Naive thymus-derived CD4-positive, alpha-beta T cell (primary cell): ENCODE results near the gene ADAR. TPM values are rescaled to one million over a fixed set of nuclear protein-coding genes. Genes with fewer than 3 reads are reported as not detected.

Experiments
- ATAC-seq: fragments of 150-1000 bp; cut with Tn5 transposase; 2 replicates; pipeline ENCODE4 v1.10.0; 2021; ENCODE audit warnings: mild to moderate bottlenecking, moderate library complexity
- CTCF ChIA-PET: fragments of 350-600 bp; sonication (Branson Sonifier 250); formaldehyde crosslinking; loops from one replicate; lab custom pipeline; 2021; ENCODE audit warnings: antibody characterized with exemption; lab: Charles Lee
- POLR2A ChIA-PET: fragments of 350-600 bp; sonication (Branson Sonifier 250); formaldehyde crosslinking; loops from one replicate; lab custom pipeline; 2021; ENCODE audit warnings: antibody characterized with exemption, inconsistent platforms; lab: Charles Lee
- DNase-seq, 9 donors: peaks; one replicate each; pipeline versions ENCODE4 v3.0.0 to v3.0.0-alpha.2; 2020 to 2022; ENCODE audit warnings: mixed read lengths in 1 of 9
- H3K27ac ChIP-seq: one replicate; pipeline ENCODE4 v1.7.0; 2013; ENCODE audit warnings: mild to moderate bottlenecking, low read depth, low read length, moderate library complexity
- H3K27me3 ChIP-seq, 2 donors: one replicate each; pipeline ENCODE4 v1.7.0; 2013; ENCODE audit warnings: low read length in 2 of 2, mild to moderate bottlenecking in 2 of 2, moderate library complexity in 2 of 2; ENCODE audit not compliant: control insufficient read depth in 2 of 2, insufficient read depth in 2 of 2
- H3K36me3 ChIP-seq, 3 experiments: 1 replicate in 2 of 3; 2 replicates in 1 of 3; pipeline ENCODE4 v1.7.0; 2013; ENCODE audit warnings: low read length in 3 of 3, mild to moderate bottlenecking in 3 of 3, moderate library complexity in 1 of 3; ENCODE audit not compliant: insufficient read depth in 3 of 3, control insufficient read depth in 2 of 3
- H3K4me1 ChIP-seq, 2 donors: one replicate each; pipeline ENCODE4 v1.7.0; 2013; ENCODE audit warnings: low read length in 2 of 2, mild to moderate bottlenecking in 2 of 2, moderate library complexity in 1 of 2; ENCODE audit not compliant: control insufficient read depth in 2 of 2, insufficient read depth in 2 of 2
- H3K4me3 ChIP-seq: 2 replicates; pipeline ENCODE4 v1.7.0; 2013; ENCODE audit warnings: mild to moderate bottlenecking, low read length
- H3K9me3 ChIP-seq, 3 experiments: 1 replicate in 2 of 3; 2 replicates in 1 of 3; pipeline ENCODE4 v1.7.0; 2013; ENCODE audit warnings: low read length in 3 of 3; ENCODE audit not compliant: control insufficient read depth in 2 of 3
- H3K27ac Mint-ChIP-seq, 9 donors: one replicate each; pipeline ENCODE4 v1.8.0; 2020 to 2022; ENCODE audit warnings: mixed read lengths in 9 of 9, mild to moderate bottlenecking in 8 of 9, moderate library complexity in 5 of 9, inconsistent platforms in 2 of 9
- H3K27me3 Mint-ChIP-seq, 5 donors: one replicate each; pipeline ENCODE4 v1.8.0; 2021 to 2022; ENCODE audit warnings: mixed read lengths in 5 of 5, mild to moderate bottlenecking in 1 of 5
- H3K36me3 Mint-ChIP-seq, 5 donors: one replicate each; pipeline ENCODE4 v1.8.0; 2020 to 2022; ENCODE audit warnings: mixed read lengths in 5 of 5, mild to moderate bottlenecking in 3 of 5, inconsistent platforms in 1 of 5
- H3K4me1 Mint-ChIP-seq, 7 donors: one replicate each; pipeline ENCODE4 v1.8.0; 2020 to 2022; ENCODE audit warnings: mixed read lengths in 7 of 7, mild to moderate bottlenecking in 3 of 7, inconsistent platforms in 1 of 7
- H3K4me3 Mint-ChIP-seq, 10 donors: one replicate each; pipeline ENCODE4 v1.8.0; 2020 to 2022; ENCODE audit warnings: mild to moderate bottlenecking in 10 of 10, mixed read lengths in 10 of 10, moderate library complexity in 6 of 10, inconsistent platforms in 2 of 10
- H3K9me3 Mint-ChIP-seq, 11 donors: one replicate each; pipeline ENCODE4 v1.8.0; 2020 to 2022; ENCODE audit warnings: mixed read lengths in 11 of 11, mild to moderate bottlenecking in 4 of 11, inconsistent platforms in 1 of 11, moderate library complexity in 1 of 11
- intact Hi-C, 2 donors: fragments of 100-400 bp; cut with micrococcal nuclease; formaldehyde crosslinking; loops; one replicate each; pipeline ENCODE4 v1.15.1; 2023
- polyA plus RNA-seq, 2 donors: library from polyadenylated mRNA; unstranded; fragments of 300-500 nt; fragmentation: Illumina TruSeq; gene quantifications; one replicate each; pipeline ENCODE4 v1.2.3, GENCODE V29; 2021
- total RNA-seq, 6 experiments: library from RNA in 5 of 6; stranded (reverse) in 5 of 6; gene quantifications; 1 replicate in 5 of 6; 2 replicates in 1 of 6; pipeline ENCODE4 v1.2.3 and lab custom pipeline; 2021 to 2026

Gene ADAR
- total and polyA plus RNA-seq, 7 experiments from 2014 or later, result 101 to 408 (median 220) TPM

GRCh38 chr1:154558720-154559465 is 49.1 kb downstream of the ADAR start:
- ChIA-PET CTCF (interaction anchor here (0.7 to 2.3 kb wide), 20 partner anchors 17 to 526 kb away, joined by 3 to 25 read pairs (median 4); no protein-coding TSS in a partner anchor), POLR2A (interaction anchor here (0.8 to 1.5 kb wide), 10 partner anchors 10 to 526 kb away, joined by 3 to 8 read pairs (median 3); partner anchors contain the start of gene UBAP2L)
- peaks cover 18 to 23% of the 10 kb centered on the region in 2 donors for H3K4me1 ChIP-seq
- no peaks in the 10 kb centered on the region for H3K9me3 ChIP-seq
- peak overlapping the region; percentile 71 for H3K27ac ChIP-seq
- H3K36me3 ChIP-seq, result peaks cover 8 to 24% (median 13%) of the 10 kb centered on the region in 3 experiments
- intact Hi-C loops, result loop anchor here (1.0 to 10.0 kb wide), 35 partner anchors 8 to 636 kb away; partner anchors contain the start of genes ADAR (in 2 of the 2), ATP8B2 (in 2 of the 2), CKS1B (in 2 of the 2) and HAX1 (in 2 of the 2)
- DNase-seq, result peak; percentile 92 to 100 (median 100)
- peak overlapping the region; percentile 62 for H3K4me3 ChIP-seq
- H3K27me3 Mint-ChIP-seq, result peaks cover 0 to 2% (median 0%) of the 10 kb centered on the region in 5 donors
- H3K27ac Mint-ChIP-seq, result peak overlapping the region; percentile 89 to 96 (median 93)
- peaks cover 5 to 25% (median 11%) of the 10 kb centered on the region in 5 donors for H3K36me3 Mint-ChIP-seq
- H3K4me1 Mint-ChIP-seq, result peaks cover 11 to 44% (median 39%) of the 10 kb centered on the region in 7 donors
- H3K27me3 ChIP-seq, result no peaks in the 10 kb centered on the region
- H3K9me3 Mint-ChIP-seq, result peaks cover 0 to 4% (median 0%) of the 10 kb centered on the region in 11 donors
- peak overlapping the region; percentile 89 to 98 (median 94) for H3K4me3 Mint-ChIP-seq
- peak; percentile 94 for ATAC-seq

GRCh38 chr1:154557939-154558719 is 49.9 kb downstream of the ADAR start, which contains the start of gene UBE2Q1:
Gene UBE2Q1 (minus strand): TSS chr1:154558662. CDS start chr1:154558553, 109 bp downstream.
- POLR2A ChIA-PET, result interaction anchor here (0.5 to 1.3 kb wide), 6 partner anchors 63 to 568 kb away, joined by 3 read pairs; partner anchors contain the start of genes PBXIP1 and UBAP2L
- H3K27ac Mint-ChIP-seq, result peak within 1 kb of the TSS; percentile 90 to 97 (median 94)

DNA sequence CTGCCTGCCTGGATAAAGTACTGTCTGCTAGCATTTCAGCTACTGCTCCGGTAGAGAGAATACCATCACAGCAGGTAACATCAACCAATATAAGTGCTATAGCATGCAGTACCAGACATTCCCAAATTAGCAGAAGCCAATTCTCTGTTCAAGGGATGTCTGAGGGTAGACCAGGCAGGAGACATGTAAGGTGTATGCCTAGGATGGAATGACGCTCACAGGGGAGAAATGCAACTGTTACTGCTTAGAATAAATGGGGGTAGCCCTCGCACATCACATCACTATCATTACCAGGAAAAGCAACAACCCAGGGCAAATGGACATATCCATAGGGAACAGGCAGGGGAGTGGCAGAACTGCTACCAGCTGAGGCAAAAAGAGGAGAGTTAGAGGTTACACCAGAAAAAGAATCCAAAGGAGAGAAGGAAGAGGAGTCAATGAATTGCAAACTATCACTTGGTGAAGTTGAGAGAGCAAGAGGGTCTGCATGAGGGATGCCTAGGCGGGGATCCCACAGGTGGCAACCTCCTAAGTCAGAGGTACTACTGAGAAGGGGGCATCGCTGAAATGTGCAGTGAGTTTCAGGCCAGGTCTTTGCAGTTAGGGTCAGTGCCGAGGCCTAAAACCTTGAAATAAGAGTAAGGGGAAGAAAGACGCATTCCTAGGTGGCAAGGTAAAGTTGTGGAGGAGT is 50.6 kb downstream of the ADAR start:
- no peak for DNase-seq

More at GRCh38 chr1:154557939-154558719, 49.9 kb downstream of the ADAR start, which contains the start of gene UBE2Q1:
- peak within 1 kb of the TSS; percentile 89 to 98 (median 96) for H3K4me3 Mint-ChIP-seq
- no peaks in the 10 kb centered on the region for H3K9me3 ChIP-seq
- CTCF ChIA-PET, result interaction anchor here (0.9 kb wide), 1 partner anchor 206 kb away, joined by 3 read pairs; no protein-coding TSS in a partner anchor
- H3K27me3 Mint-ChIP-seq, result no peaks in the 10 kb centered on the region
- peaks cover 14 to 32% (median 21%) of the 10 kb centered on the region in 3 experiments for H3K36me3 ChIP-seq
- H3K9me3 Mint-ChIP-seq, result peaks cover 0 to 4% (median 0%) of the 10 kb centered on the region in 11 donors
- no peaks in the 10 kb centered on the region for H3K27me3 ChIP-seq
- DNase-seq, result peak in 6 of 9 donors; percentile 8 to 55 (median 30)
- H3K4me3 ChIP-seq, result peak within 1 kb of the TSS; percentile 81
- ATAC-seq, result no peak
- peak within 1 kb of the TSS; percentile 86 for H3K27ac ChIP-seq
- H3K4me1 ChIP-seq, result peaks cover 18 to 23% of the 10 kb centered on the region in 2 donors
- peaks cover 9 to 30% (median 13%) of the 10 kb centered on the region in 5 donors for H3K36me3 Mint-ChIP-seq
- H3K4me1 Mint-ChIP-seq, result peaks cover 19 to 52% (median 39%) of the 10 kb centered on the region in 7 donors
- intact Hi-C loops, result loop anchor here (1.0 to 10.0 kb wide), 23 partner anchors 50 to 615 kb away; partner anchors contain the start of genes ATP8B2 (in 2 of the 2), CKS1B (in 2 of the 2), HAX1 (in 2 of the 2) and IL6R (in 2 of the 2)

GRCh38 chr1:154556422-154556821 is 51.6 kb downstream of the ADAR start:
- H3K4me3 Mint-ChIP-seq, result peak overlapping the region; percentile 29 to 96 (median 90)
- ChIA-PET POLR2A (interaction anchor here (0.6 to 1.2 kb wide), 2 partner anchors 43 to 337 kb away, joined by 3 to 4 read pairs; no protein-coding TSS in a partner anchor), CTCF (interaction anchor here (0.6 to 1.0 kb wide), 3 partner anchors 11 to 398 kb away, joined by 3 to 6 read pairs (median 4); no protein-coding TSS in a partner anchor)
- Histone ChIP-seq H3K4me3 (peak overlapping the region; percentile 81), H3K36me3 (peaks cover 27 to 49% (median 35%) of the 10 kb centered on the region in 3 experiments), H3K27me3 (no peaks in the 10 kb centered on the region), H3K27ac (peak overlapping the region; percentile 86), H3K9me3 (no peaks in the 10 kb centered on the region), H3K4me1 (peaks cover 18 to 23% of the 10 kb centered on the region in 2 donors)
- peaks cover 0 to 4% (median 0%) of the 10 kb centered on the region in 11 donors for H3K9me3 Mint-ChIP-seq
- peaks cover 11 to 35% (median 13%) of the 10 kb centered on the region in 5 donors for H3K36me3 Mint-ChIP-seq
- no peak for ATAC-seq
- peak overlapping the region in 8 of 9 donors; percentile 12 to 95 (median 90) for H3K27ac Mint-ChIP-seq
- peaks cover 23 to 56% (median 44%) of the 10 kb centered on the region in 7 donors for H3K4me1 Mint-ChIP-seq
- no peak for DNase-seq
- no peaks in the 10 kb centered on the region for H3K27me3 Mint-ChIP-seq
- intact Hi-C loops, result loop anchor here (2.0 to 10.0 kb wide), 5 partner anchors 76 to 372 kb away; partner anchors contain the start of gene IL6R (in 1 of the 2)

More for the DNA sequence above, 50.6 kb downstream of the ADAR start:
- H3K27ac ChIP-seq, result peak overlapping the region; percentile 86
- peak overlapping the region; percentile 81 for H3K4me3 ChIP-seq
- Mint-ChIP-seq H3K36me3 (peaks cover 11 to 32% (median 13%) of the 10 kb centered on the region in 5 donors), H3K27ac (peak overlapping the region; percentile 86 to 97 (median 92)), H3K4me1 (peaks cover 23 to 56% (median 44%) of the 10 kb centered on the region in 7 donors), H3K9me3 (peaks cover 0 to 4% (median 0%) of the 10 kb centered on the region in 11 donors), H3K27me3 (no peaks in the 10 kb centered on the region), H3K4me3 (peak overlapping the region; percentile 87 to 97 (median 92))
- intact Hi-C loops, result loop anchor here (2.0 to 10.0 kb wide), 5 partner anchors 77 to 373 kb away; partner anchors contain the start of gene IL6R (in 1 of the 2)
- H3K9me3 ChIP-seq, result no peaks in the 10 kb centered on the region
- ChIA-PET POLR2A (interaction anchor here (0.5 to 1.3 kb wide), 9 partner anchors 44 to 568 kb away, joined by 3 to 4 read pairs (median 3); partner anchors contain the start of genes PBXIP1 and UBAP2L), CTCF (interaction anchor here (0.9 to 1.0 kb wide), 2 partner anchors 12 to 205 kb away, joined by 3 to 6 read pairs; no protein-coding TSS in a partner anchor)
- peaks cover 21 to 39% (median 28%) of the 10 kb centered on the region in 3 experiments for H3K36me3 ChIP-seq
- H3K27me3 ChIP-seq, result no peaks in the 10 kb centered on the region
- ATAC-seq, result no peak
- peaks cover 18 to 23% of the 10 kb centered on the region in 2 donors for H3K4me1 ChIP-seq
